ENCODE data around the gene TECPR2. TPM values are rescaled to one million over a fixed set of nuclear protein-coding genes. Genes with fewer than 3 reads are reported as not detected.

The TECPR2 gene
- total and polyA plus RNA-seq, 4 donors = 2.0 to 12.6 (median 5.2) TPM

- H3K27ac ChIP-seq (ENCODE audit: low read depth in 1 of 2, low read length in 2 of 2) = no peak overlapping the region
- H3K4me1 ChIP-seq (ENCODE audit: control insufficient read depth in 4 of 4, insufficient read depth in 4 of 4, low read length in 3 of 4) = peaks cover 0 to 3% (median 0%) of the 10 kb centered on the region in 4 donors
- H3K27me3 ChIP-seq (ENCODE audit: control insufficient read depth in 4 of 4, insufficient read depth in 4 of 4, low read length in 3 of 4) = no peaks in the 10 kb centered on the region
- DNase-seq (ENCODE audit: low spot score) = no peak
- no peak overlapping the region for H3K4me3 ChIP-seq (ENCODE audit: low read depth in 1 of 3, low read length in 3 of 3)
- WGBS = 91% methylated on average over 11 of the region's 11 CpGs
- H3K36me3 ChIP-seq (ENCODE audit: control insufficient read depth in 4 of 4, insufficient read depth in 3 of 4, low read depth in 1 of 4, low read length in 3 of 4) = peaks cover 0 to 9% (median 3%) of the 10 kb centered on the region in 4 donors
- TF ChIP-seq, protein P1, sequence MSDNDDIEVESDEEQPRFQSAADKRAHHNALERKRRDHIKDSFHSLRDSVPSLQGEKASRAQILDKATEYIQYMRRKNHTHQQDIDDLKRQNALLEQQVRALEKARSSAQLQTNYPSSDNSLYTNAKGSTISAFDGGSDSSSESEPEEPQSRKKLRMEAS (IDR thresholded peaks at IDR 0.05) = no peak
- TF ChIP-seq FOXA2 (IDR thresholded peaks at IDR 0.05) (no peak), YY1 (IDR thresholded peaks at IDR 0.05) (no peak), NR2F2 (IDR thresholded peaks at IDR 0.05) (no peak), RAD21 (IDR thresholded peaks at IDR 0.05) (no peak), EGR1 (IDR thresholded peaks at IDR 0.05; ENCODE audit: low read depth in 2 of 2) (no peak), HNF4G (IDR thresholded peaks at IDR 0.05) (no peak), FOXA1 (IDR thresholded peaks at IDR 0.05) (no peak), ZBTB33 (IDR thresholded peaks at IDR 0.05) (no peak), JUND (IDR thresholded peaks at IDR 0.05) (no peak), RXRA (IDR thresholded peaks at IDR 0.05) (no peak), REST (IDR thresholded peaks at IDR 0.05) (no peak), SP1 (IDR thresholded peaks at IDR 0.05) (no peak), TAF1 (conservative IDR thresholded peaks at IDR 0.05) (no peak), HNF4A (conservative IDR thresholded peaks at IDR 0.05) (no peak)
- TF ChIP-seq, protein P2, sequence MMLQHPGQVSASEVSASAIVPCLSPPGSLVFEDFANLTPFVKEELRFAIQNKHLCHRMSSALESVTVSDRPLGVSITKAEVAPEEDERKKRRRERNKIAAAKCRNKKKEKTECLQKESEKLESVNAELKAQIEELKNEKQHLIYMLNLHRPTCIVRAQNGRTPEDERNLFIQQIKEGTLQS (IDR thresholded peaks at IDR 0.05) = no peak
- no peak overlapping the region for H3K9ac ChIP-seq (ENCODE audit: low read depth in 1 of 2, low read length in 2 of 2)
- H3K9me3 ChIP-seq (ENCODE audit: control insufficient read depth in 4 of 4, low read length in 3 of 4) = no peaks in the 10 kb centered on the region
Observed at GRCh38 chr14:102434647-102435175, 72.0 kb downstream of the TECPR2 start.

- WGBS = 24% methylated on average over 31 of the region's 31 CpGs
- Histone ChIP-seq H3K9me3 (ENCODE audit: control insufficient read depth in 4 of 4, low read length in 3 of 4) (no peaks in the 10 kb centered on the region), H3K9ac (ENCODE audit: low read depth in 1 of 2, low read length in 2 of 2) (no peak overlapping the region), H3K27me3 (ENCODE audit: control insufficient read depth in 4 of 4, insufficient read depth in 4 of 4, low read length in 3 of 4) (no peaks in the 10 kb centered on the region), H3K4me3 (ENCODE audit: low read depth in 1 of 3, low read length in 3 of 3) (no peak overlapping the region), H3K36me3 (ENCODE audit: control insufficient read depth in 4 of 4, insufficient read depth in 3 of 4, low read depth in 1 of 4, low read length in 3 of 4) (peaks cover 0 to 28% (median 12%) of the 10 kb centered on the region in 4 donors), H3K27ac (ENCODE audit: low read depth in 1 of 2, low read length in 2 of 2) (no peak overlapping the region), H3K4me1 (ENCODE audit: control insufficient read depth in 4 of 4, insufficient read depth in 4 of 4, low read length in 3 of 4) (peaks cover 0 to 3% (median 0%) of the 10 kb centered on the region in 4 donors)
- DNase-seq (ENCODE audit: low spot score) = peak; percentile 89
- TF ChIP-seq HNF4A (conservative IDR thresholded peaks at IDR 0.05) (no peak), RXRA (IDR thresholded peaks at IDR 0.05) (no peak), NR2F2 (IDR thresholded peaks at IDR 0.05) (no peak), RAD21 (IDR thresholded peaks at IDR 0.05) (peak; percentile 83 to 92), CTCF (IDR thresholded peaks at IDR 0.05; ENCODE audit: low read depth, low read length, missing input control) (peak; percentile 78), FOXA2 (IDR thresholded peaks at IDR 0.05) (no peak), EGR1 (IDR thresholded peaks at IDR 0.05; ENCODE audit: low read depth in 2 of 2) (no peak), SP1 (IDR thresholded peaks at IDR 0.05) (no peak), REST (IDR thresholded peaks at IDR 0.05) (no peak), YY1 (IDR thresholded peaks at IDR 0.05) (peak; percentile 39)
- TF ChIP-seq, protein P1 (IDR thresholded peaks at IDR 0.05) = no peak
Observed at GRCh38 chr14:102437997-102438915, 75.5 kb downstream of the TECPR2 start.
